GM19238 (cell line): ENCODE measurements around the gene CCSER1.
"Not testable (repeated sequence)": the region's sequence is repeated elsewhere in the genome, so short reads cannot be mapped to it uniquely, and the experiment has no call there.

Experiments used
- DNase-seq: peaks from one replicate; pipeline ENCODE4 v3.0.0; 2011; ENCODE audit warnings: low spot score; ENCODE audit not compliant: insufficient read length

The CCSER1 gene

DNA sequence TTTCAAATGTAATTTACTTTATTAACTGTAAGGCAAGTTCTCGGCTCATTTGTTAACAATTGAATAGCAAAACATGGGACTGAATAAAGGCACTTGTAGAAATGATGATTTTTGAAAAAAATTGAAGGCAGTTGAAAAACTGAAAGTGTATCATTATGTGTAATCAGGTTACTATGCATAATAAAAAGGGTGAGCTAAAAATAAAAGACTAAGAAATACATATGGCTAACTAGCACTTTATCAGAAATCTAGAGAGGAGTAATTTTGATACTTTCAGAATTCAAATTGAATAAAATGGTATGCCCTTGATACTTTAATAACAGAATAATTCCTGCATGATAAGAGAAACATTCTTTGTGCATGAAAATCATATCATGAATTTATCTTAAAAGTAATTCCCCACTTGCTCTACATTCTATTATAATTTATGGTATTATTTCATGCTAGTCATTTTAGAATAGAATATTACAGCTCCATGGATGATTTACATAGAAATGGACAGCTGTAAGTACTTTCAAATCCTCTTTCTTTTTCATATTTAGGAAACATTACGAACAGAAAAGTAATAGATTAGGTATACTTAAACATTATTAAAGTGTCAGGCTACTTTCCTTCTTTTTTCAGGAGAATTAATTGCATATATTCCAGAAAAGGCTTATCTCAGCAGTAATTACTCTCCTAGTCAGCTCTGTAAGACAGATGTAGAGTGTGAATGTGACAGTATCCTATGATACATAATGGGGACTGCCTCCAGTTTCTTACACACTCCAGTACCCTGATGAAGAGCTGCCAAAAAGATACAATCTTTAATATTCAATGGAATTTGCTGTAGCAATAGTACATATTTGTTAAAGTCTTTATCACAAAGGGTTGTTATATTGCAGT is 697.3 kb downstream of the CCSER1 start:
- no peak for DNase-seq

DNA sequence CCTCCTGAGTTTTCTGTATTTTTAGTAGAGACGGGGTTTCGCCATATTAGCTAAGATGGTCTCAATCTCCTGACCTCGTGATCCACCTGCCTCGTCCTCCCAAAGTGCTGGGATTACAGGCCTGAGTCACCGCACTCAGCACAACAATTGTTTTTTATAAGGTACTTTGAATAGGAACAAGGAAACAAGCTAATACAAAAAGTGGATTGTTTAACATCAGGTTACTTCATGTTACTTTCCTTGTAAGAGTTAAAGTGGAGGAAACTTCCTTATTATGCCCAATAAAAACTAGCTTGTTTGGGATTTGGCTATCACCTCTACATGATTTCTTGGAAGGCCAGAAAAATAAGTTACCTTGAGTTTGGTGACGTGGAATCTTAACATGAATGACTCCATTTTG is 698.7 kb downstream of the CCSER1 start:
- DNase-seq = no peak

DNA sequence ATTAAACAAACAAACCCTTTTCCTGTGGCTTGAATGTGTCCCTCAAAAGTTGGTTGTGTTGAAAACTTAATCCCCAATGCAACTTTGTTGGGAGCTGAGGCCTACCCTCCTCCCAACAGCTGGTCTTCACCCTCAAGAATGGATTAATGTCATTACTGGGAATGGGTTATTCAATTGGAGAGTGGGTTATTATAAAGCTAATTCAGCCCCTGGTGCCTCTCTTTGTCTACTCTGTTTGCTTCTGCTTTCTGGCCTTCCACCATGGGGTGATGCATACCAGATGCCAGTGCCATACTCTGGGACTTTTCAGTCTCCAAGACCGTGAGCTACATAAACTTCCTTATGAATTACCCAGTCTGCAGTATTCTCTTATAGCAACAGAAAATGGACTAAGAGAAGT is 706.5 kb downstream of the CCSER1 start:
- DNase-seq = no peak

DNA sequence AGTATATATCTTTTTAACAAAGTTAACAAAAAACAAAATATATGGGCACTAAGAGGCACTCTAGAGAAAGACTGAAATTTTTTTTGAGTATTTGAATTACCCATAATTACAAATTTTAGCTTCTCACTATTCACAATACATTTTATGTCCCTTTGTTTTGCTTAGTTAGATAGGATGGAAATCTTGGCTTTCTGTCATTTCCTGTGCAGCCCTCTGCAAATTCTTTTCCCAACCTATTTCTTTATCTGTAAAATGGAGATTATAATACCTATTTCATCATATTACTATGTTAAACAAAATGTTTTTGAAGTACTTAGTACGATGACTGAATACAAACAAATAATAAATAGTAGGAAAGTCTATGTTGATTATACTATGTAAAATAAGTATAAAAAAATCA is 710.0 kb downstream of the CCSER1 start:
- DNase-seq = no peak

DNA sequence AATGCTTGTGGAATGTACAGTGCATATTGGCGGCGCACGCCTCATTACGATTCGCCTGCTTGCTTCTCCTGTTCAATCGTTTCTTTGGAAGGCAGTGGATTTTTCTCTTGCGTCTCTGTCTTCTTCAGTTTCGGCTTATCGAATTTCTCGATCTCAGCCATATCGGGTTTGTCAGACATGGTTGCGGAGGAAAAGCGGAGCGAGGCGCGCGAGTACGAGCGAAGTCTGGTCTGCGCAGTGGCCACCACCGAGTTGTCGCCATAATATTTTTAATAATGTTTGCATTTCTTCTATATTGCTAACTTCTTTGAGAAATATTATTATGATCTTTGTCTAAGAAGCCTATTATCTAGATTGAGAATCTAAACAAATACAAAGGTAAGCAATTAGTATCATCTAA is 711.7 kb downstream of the CCSER1 start:
- not testable (repeated sequence) for DNase-seq

DNA sequence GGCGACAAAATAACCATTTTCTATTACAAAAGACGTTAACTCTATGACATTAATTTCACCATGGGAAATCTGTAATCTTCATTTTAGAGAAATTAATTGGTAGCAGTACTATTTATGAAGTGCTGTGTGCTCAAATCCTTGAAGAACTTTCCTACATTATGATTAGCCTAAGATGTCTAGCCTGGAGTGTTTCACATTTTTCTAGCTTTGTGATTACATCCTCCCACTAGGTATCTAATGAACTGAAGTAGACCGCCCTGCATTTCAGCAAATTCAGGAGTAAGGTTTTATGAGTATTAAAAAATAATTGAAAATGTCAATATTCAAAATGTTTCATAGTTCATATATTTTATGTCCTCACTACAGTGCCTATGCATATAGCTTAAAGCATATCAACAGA is 713.1 kb downstream of the CCSER1 start:
- DNase-seq = no peak

DNA sequence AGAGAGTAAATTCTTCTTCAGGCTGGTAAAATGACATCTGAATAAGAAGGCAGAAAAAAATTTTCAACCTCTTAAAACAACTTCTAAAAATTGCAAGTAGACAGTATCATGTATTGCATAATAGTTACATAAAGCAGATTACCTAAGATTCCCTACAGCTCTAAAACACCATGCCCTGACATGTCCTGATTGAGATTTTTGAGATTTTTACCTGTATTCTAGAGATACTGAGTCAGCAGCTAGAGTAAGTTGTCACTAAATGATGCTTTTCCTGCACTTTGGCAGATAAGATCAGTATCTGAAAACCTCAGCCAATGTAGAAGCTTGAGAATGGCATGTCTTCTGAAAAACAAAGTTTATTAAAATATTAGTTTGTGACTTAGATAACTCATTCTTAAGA is 713.6 kb downstream of the CCSER1 start:
- DNase-seq = no peak

DNA sequence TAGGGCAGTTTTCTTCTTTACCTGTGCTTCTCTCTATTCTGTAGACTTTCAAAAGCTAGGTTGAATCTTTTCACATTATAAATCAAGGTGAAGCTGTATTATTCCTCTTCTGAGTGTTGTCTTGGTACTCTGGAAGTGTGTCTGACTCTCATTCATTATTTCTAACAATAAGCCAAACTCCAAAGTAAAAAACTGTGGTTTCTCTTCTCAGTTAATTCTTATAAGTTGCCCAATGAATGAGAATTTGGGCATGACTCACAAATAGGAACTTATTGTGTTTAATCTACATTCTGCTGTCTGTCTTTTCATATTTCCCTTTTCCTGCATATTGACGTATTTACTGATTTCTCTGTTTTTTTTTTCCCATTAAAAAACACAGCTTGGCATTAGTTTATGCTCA is 714.5 kb downstream of the CCSER1 start:
- DNase-seq = no peak

DNA sequence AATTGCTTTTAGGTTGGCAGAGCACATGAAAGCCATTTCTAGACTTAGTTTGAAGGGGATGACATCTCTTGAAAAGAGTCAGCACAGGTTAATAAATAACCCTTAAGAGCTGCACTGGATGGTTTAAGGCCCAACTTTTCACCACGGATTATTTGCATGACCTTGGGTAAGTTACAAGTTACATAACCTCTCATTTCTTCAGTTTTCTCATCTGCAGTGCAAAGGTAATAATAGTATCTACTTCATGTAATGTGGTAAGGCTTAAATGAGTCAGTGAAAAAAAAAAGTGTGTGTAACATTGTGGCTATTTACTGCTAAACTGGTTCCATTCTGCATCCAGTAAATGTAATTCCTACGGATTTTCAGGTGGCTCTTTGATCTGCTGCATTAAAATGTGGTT is 715.8 kb downstream of the CCSER1 start:
- peak; percentile 5 for DNase-seq

DNA sequence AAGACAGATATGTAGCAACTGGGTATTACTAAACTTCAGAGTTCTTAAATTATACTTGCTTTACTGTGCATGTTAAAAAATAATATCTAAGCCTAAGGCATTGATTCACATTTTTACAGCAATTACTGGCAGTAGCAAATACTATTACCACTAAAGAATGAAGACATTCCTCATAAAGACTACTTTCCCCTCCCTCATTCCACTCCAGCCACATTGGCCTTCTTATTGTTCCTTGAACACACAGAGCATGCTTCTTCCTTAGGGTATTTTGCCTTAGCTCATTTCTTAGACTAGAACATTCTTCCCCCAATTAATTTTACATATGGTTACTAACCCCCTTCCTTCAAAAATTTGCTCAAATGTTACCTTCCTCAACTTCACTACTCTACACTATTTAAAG is 717.0 kb downstream of the CCSER1 start:
- DNase-seq = no peak

DNA sequence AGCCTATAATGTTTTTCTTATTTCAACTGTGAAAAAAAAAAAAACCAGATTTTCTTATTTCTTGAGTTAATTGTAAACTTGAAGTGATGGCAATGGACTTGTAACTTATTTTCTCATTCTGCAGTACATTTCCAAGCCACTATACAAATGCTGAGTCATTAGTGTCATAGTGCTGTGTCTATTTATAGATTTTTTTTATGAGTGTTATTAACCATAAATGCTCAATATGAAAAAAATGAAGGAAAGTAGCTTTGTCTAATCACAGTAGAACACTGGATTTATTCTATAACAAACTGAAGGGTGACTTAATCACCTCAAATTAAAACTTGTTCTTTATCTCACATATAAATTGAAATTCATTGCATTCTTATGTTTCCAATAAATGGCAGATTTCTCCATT is 718.6 kb downstream of the CCSER1 start:
- DNase-seq = no peak

DNA sequence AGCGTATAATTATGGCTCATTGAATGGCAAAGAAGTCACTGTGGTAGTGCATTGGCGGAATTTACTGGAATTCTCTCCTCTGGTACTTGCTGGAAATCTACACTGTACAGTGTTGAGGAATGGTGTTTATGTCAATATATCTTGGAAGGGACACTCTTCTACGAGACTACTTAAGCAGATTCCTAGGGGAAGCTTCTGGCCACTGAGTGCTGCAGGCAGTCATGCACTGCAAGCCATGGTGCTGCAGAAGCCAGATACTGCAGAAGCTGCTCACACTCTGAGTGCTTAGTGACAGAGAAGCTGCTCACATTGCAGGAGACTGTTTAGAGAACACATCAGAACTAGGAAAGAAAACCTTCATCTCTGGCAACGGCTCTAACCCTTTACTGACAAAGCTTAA is 725.0 kb downstream of the CCSER1 start:
- DNase-seq = no peak

DNA sequence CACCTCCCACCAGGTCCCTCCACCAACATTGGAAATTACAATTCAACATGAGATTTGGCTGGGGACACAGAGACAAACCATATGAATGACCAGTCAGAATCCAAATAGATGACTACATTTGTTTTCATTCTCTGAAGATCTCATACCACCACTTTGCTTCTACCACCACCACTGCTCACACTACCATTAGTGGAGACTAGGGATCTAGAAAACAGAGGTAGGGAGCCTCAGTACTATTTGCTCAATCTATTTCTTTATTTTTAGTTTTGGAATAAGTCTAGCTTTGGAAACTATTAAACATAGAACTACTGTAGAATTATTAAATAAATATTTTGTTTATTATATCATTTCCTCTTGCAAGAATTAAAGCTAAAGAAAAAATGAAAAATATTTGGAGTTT is 727.9 kb downstream of the CCSER1 start:
- no peak for DNase-seq

DNA sequence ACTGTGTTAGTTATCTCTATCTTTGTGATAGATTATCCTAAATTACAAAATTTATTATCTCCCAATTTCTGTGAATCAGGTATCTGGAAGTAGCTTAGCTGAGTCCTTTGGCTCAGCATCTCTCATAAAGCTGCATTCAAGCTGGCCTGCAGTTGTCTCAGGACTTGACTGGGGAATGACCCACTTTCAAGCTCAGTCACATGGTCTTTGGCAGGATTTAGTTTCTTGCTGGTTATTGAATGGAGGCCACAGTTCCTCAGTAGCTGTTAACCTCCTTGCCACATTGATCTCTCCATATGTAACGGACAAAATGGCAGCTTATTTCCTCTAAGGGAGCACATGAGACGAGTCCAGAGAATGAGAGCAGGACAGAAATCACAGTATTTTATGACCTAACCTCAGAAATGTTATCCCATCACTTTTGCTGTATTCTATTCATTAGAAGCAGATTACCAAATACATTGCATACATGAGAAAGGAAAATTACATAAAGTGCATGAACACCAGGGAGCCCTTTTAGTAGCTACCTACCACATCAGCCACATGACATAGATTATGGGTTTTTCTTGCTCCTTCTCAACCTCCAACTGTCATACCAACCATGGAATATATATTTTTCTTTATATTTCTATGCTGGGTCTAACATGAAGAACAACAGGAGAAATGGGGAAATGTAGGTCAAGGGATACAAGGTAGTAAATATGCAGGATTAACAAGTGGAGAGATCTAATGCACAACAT is 730.1 kb downstream of the CCSER1 start:
- DNase-seq = no peak

DNA sequence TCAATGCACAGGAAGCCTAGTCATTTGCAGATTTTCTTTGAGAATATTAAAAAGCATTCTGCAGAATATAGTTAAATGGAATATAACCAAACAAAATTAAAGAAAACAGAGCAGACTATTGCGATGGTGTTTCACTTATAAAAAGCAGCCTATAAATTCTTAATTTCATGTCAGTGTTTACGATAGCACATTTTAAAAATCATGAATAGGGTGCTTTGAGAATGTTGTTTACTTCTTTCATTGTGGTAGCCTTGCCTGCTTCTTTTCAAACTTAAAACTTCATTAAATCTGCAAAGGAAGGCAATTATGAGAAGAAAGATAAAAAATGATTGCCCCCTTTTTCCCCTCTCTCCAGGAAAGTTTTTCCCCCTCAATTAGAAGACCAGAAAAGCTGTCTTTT is 748.6 kb downstream of the CCSER1 start:
- DNase-seq = no peak

DNA sequence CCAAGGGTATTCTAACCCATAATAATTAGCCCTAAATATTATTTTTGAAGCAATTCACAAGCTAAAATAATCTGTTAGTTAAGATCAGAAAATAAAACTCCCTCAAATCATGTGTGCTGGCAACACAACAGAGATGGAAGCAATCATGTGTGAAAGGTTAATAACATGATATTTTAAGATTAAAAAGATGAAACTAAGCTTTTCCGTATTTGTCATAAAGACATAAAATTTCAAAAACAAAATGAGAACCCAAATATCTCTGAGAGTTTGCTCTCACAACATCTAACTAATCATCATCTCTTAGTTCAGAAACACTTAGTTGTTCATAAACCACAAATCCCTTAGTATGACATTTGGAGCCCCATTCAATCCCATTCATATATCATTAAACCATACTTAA is 749.1 kb downstream of the CCSER1 start:
- no peak for DNase-seq

DNA sequence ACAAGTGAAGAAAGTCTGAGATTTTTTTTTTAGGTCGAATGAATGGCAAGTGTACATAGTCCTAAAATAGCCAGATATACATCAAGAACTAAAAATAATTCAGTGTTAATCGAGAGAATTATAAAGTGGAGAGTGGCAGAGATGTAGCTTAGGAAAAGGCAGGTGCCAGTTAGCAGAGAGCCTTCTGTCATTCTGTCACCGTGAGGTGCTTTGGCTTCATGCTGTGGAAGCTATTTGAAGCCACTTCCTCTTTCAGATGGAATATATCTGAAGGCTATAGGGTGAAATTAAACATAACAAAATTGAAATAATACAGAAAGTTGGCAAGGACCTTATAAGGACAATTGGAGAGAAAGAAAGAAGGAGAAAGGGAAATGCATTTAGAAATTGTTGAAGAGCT is 756.3 kb downstream of the CCSER1 start:
- no peak for DNase-seq

DNA sequence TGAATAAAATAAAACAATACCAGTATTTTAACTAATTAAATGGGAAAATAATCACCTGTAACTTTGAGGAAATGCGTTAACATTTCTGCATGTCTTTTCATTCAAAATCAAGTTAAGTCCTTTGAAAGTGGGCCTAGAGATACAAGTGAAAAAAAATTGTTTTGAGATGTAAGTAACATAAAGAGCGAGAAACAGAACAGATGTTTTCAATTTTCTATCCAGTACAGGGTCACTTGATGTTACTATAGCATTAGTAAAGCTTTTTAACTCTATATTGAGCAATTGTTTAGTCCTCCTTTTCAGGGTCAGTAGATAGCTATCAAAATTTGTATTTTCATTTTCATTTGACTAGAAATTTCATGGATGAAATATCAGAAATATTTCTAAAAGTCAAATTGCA is 761.4 kb downstream of the CCSER1 start:
- DNase-seq = no peak

DNA sequence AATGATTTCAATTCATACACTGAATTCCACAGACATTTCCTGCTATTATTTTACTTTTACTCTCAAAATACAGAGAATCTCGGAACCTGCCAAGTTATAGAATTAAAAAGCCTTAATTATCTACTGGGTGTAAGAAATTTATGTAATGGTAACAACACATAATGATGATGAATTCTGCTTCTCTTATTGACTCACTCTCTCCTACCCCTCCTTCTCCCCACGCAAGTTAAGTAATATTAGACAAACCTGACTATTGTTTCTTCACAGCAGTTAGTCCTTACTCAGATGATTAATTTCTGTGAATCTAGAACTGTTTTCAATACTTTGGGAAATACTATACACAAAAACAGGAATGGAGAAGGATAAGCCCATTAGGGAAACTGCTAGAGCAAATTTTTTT is 762.0 kb downstream of the CCSER1 start:
- no peak for DNase-seq

DNA sequence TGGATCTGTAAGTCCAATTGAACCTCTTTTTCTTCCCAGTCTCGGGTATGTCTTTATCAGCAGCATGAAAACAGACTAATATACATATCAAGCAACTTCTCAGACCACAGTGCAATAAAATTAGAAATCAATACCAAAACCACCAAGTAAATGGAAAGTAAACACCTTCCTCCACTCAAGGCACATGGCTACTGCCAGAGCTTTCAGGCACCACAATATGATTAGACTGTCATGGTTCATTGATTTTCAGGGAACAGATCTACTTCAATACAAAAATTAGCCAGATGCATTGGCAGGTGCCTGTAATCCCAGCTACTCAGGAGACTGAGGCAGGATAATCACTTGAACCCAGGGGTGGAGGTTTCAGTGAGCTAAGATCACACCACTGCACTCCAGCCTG is 776.2 kb downstream of the CCSER1 start:
- not testable (repeated sequence) for DNase-seq

DNA sequence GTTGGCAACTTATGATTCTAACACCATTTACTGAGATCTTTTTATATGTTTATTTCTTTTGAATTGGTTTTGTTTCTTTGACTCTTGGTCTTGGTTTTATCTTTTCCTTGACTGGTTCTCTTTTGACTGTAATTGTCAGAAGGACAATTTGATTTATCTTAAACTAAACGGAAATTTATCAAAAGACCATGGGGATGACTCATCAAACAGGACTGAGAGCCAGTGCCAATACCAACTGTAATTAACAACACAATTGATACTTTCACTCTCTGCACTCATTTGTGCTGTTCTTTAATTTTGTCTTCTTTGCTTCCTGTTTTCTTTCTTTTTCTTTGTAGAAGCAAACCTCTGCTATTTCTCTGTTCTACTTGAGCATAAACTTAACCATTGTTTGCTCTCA is 776.8 kb downstream of the CCSER1 start:
- DNase-seq = no peak

DNA sequence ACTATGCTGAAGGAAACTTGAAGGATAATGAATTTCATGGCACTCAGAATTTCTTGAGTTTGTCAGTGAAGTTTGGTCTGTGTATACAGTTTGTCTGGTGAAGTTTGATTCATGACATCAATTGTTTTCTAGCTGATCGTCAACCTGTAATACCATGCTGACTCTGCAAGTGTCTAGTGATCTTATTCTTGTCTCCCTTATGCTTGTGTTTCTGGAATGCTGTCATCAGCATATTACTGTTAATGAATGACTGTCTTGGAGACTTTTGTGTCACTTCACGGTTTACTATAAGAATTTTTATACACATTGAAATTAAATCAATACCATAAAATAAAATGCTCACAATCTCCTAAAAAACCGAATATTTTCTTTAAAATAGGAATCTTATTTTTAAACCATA is 779.0 kb downstream of the CCSER1 start:
- no peak for DNase-seq
